Activated CD4-positive, alpha-beta T cell treated with anti-CD3 and anti-CD28 coated beads, Interleukin-2, amount 10 ng/mL, durations not matched to agents 7 days and 5 days (primary cell): ENCODE results near the gene ABCA4. TPM values are rescaled to one million over a fixed set of nuclear protein-coding genes. Genes with fewer than 3 reads are reported as not detected.
"Not testable (repeated sequence)": the region's sequence is repeated elsewhere in the genome, so short reads cannot be mapped to it uniquely, and the experiment has no call there.

Experiments used
- CTCF ChIA-PET: fragments of 350-600 bp; sonication (Branson Sonifier 250); formaldehyde crosslinking; loops from one replicate; lab custom pipeline; 2021; ENCODE audit warnings: antibody characterized with exemption; lab: Charles Lee
- POLR2A ChIA-PET: fragments of 350-600 bp; sonication (Branson Sonifier 250); formaldehyde crosslinking; loops from one replicate; lab custom pipeline; 2021; ENCODE audit warnings: antibody characterized with exemption; lab: Charles Lee
- DNase-seq: peaks from one replicate; pipeline ENCODE4 v3.0.0-alpha.2; 2020
- H3K27ac Mint-ChIP-seq: one replicate; pipeline ENCODE4 v1.8.0; 2021; ENCODE audit warnings: mild to moderate bottlenecking, moderate library complexity, mixed read lengths
- H3K27me3 Mint-ChIP-seq: one replicate; pipeline ENCODE4 v1.8.0; 2021; ENCODE audit warnings: mixed read lengths
- H3K36me3 Mint-ChIP-seq: one replicate; pipeline ENCODE4 v1.8.0; 2021; ENCODE audit warnings: low read depth, mixed read lengths
- H3K4me1 Mint-ChIP-seq: one replicate; pipeline ENCODE4 v1.8.0; 2021; ENCODE audit warnings: mixed read lengths
- H3K4me3 Mint-ChIP-seq: one replicate; pipeline ENCODE4 v1.8.0; 2021; ENCODE audit warnings: mild to moderate bottlenecking, moderate library complexity, mixed read lengths
- H3K9me3 Mint-ChIP-seq: one replicate; pipeline ENCODE4 v1.8.0; 2021; ENCODE audit warnings: mixed read lengths
- total RNA-seq, 2 experiments: library from RNA; stranded (reverse); gene quantifications; one replicate each; pipeline ENCODE4 v1.2.3, GENCODE V29; 2021

ABCA4 gene
- not detected for total RNA-seq

DNA sequence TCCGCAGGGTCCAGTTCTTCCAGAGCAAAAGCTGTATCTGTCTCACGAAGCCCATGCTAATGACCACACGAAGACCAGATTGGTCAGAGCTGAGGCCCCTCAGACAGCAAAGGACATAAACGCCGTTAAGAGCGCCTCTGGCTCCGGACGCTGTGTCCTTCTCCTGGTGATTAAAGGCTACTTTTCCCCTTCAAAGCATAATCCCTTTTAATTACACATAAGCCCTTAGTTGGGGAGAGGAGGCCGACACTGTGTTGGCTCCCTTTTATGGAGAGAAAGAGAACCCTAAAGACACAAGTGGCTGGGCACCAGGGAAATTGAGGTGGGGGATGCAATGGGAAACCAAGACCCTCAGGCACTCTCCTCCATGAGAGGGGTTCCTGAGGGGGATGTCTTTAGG, at the start of gene ABCA4:
Gene ABCA4, minus strand, starts transcription at position 158 of the 400 bp plus-strand sequence. Its CDS starts 103 bp downstream, at position 55.
- no peak for DNase-seq
- POLR2A ChIA-PET, result no interaction called here
- Mint-ChIP-seq H3K4me3 (no peak within 1 kb of the TSS), H3K27ac (no peak within 1 kb of the TSS), H3K9me3 (no peaks in the 10 kb centered on the region), H3K4me1 (no peaks in the 10 kb centered on the region), H3K36me3 (no peaks in the 10 kb centered on the region), H3K27me3 (peaks cover 3% of the 10 kb centered on the region)
- CTCF ChIA-PET, result no interaction called here

DNA sequence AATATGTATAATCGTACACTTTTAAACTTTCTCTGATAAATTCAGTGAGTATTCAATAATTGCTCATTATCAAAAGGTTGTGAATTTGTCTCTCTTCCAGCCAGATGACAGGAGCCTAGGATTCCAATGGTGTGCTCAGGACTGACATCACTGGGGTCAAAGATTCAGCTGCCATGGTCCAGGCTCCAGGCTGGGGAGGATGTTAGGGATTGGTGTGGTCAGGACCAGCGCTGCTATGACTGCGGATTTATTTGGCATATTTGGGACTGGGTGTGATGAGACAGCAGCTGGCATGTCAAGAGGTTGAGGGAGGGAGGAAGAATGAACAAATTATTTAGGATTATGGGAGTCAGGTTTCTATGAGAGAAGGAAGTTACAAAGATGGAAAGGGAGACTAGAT, 48.2 kb upstream of the ABCA4 start:
- Mint-ChIP-seq H3K4me1 (no peaks in the 10 kb centered on the region), H3K27me3 (peaks cover 6% of the 10 kb centered on the region), H3K36me3 (no peaks in the 10 kb centered on the region), H3K27ac (no peak overlapping the region), H3K9me3 (no peaks in the 10 kb centered on the region), H3K4me3 (no peak overlapping the region)
- CTCF ChIA-PET, result interaction anchor here (0.7 kb wide), 1 partner anchor 50 kb away, joined by 3 read pairs; no protein-coding TSS in a partner anchor
- no peak for DNase-seq
- POLR2A ChIA-PET, result no interaction called here

DNA sequence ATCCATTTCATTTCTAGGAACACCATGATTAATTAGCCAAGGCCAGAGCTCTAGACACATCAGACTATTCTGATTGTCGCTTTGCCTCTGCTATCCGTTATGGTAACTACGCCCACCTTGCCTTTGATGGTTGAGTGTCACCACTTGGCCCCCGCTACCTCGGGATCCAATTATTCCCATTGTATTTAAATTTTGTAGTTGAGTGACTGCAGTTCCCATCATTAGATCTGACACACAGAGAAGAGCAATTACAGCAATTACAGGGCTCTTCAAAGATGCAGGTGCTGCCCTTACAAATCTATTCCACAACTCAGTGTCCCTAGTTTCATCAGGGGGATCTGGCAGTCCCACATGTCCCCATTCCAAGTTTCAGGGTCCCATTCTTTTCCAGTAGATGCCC, 44.9 kb upstream of the ABCA4 start:
- CTCF ChIA-PET, result no interaction called here
- Mint-ChIP-seq H3K9me3 (no peaks in the 10 kb centered on the region), H3K27me3 (peaks cover 3% of the 10 kb centered on the region), H3K36me3 (no peaks in the 10 kb centered on the region), H3K4me1 (no peaks in the 10 kb centered on the region), H3K27ac (no peak overlapping the region), H3K4me3 (no peak overlapping the region)
- POLR2A ChIA-PET, result no interaction called here
- no peak for DNase-seq

DNA sequence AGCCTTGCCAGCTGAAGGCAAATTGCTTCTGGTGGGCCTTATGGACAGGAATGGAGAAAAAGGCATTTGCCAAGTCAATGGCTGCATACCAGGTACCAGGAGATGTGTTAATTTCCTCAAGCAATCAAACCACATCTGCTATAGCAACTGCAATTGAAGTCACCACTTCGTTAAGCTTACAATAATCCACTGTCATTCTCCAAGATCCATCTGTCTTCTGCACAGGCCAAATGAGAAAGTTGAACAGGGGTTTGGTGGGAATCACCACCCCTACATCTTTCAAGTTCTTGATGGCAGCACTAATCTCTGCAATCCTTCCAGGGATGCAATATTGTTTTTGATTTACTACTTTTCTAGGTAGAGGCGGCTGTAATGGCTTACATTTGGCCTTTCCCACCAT, 43.9 kb upstream of the ABCA4 start:
- H3K4me3 Mint-ChIP-seq, H3K27me3 Mint-ChIP-seq, DNase-seq, H3K27ac Mint-ChIP-seq, H3K4me1 Mint-ChIP-seq, H3K36me3 Mint-ChIP-seq, POLR2A ChIA-PET, H3K9me3 Mint-ChIP-seq, CTCF ChIA-PET: not testable (repeated sequence)

DNA sequence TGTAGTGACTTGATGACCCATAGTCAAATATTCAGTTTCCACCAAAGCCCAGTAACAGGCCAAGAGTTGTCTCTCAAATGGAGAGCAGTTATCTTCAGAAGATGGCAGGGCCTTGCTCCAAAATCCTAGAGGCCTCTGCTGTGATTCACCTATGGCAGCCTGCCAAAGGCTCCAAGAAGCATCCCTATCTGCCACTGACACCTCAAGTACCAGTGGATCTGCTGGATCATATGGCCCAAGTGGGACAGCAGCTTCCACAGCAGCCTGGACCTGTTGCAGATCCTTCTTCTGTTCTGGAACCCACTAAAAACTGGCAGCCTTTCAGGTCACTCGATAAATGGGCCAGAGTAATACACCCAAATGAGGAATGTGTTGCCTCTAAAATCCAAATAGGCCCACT, 43.2 kb upstream of the ABCA4 start:
- DNase-seq, POLR2A ChIA-PET, H3K27ac Mint-ChIP-seq, H3K36me3 Mint-ChIP-seq, H3K4me1 Mint-ChIP-seq, H3K9me3 Mint-ChIP-seq, H3K4me3 Mint-ChIP-seq, H3K27me3 Mint-ChIP-seq, CTCF ChIA-PET: not testable (repeated sequence)

DNA sequence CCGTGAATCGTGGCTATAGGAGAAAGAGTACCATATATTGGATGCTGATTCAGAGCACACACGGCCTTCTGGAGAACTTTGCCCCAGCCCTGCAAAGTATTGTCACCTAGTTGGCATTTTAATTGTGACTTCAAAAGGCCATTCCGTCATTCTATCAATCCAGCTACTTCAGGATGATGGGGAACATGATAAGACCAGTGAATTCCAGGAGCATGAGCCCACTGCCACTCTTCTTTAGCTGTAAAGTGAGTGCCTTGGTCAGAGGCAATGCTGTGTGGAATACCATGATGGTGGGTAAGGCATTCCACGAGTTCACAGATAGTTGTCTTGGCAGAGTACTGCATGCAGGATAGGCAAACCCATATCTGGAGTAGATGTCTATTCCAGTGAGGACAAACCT, 42.3 kb upstream of the ABCA4 start:
- POLR2A ChIA-PET, H3K36me3 Mint-ChIP-seq, H3K27me3 Mint-ChIP-seq, H3K4me1 Mint-ChIP-seq, CTCF ChIA-PET, H3K9me3 Mint-ChIP-seq, H3K27ac Mint-ChIP-seq, H3K4me3 Mint-ChIP-seq, DNase-seq: not testable (repeated sequence)

DNA sequence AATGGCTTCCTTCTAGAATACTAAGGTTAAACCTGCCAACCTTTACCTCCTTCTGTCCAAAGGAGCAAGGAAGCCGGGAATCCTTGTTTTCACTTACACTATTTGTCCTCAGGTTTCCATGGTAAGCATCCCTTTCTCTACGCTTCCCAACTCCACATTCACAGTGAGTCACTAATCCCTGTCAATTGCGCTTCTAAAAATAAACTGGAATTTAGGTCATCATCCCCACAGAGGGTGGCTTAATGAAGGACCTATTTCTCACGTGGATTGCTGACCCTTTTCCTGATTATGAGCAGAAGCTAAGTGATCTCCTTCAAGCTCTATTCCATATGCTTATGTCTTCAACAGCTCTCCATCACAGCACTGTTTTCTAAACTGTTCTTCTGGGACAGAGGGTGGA, 39.9 kb upstream of the ABCA4 start:
- peaks cover 8% of the 10 kb centered on the region for H3K27me3 Mint-ChIP-seq
- CTCF ChIA-PET, result no interaction called here
- H3K9me3 Mint-ChIP-seq, result no peaks in the 10 kb centered on the region
- no peak for DNase-seq
- no peak overlapping the region for H3K4me3 Mint-ChIP-seq
- no peak overlapping the region for H3K27ac Mint-ChIP-seq
- H3K36me3 Mint-ChIP-seq, result no peaks in the 10 kb centered on the region
- no peaks in the 10 kb centered on the region for H3K4me1 Mint-ChIP-seq
- POLR2A ChIA-PET, result no interaction called here

DNA sequence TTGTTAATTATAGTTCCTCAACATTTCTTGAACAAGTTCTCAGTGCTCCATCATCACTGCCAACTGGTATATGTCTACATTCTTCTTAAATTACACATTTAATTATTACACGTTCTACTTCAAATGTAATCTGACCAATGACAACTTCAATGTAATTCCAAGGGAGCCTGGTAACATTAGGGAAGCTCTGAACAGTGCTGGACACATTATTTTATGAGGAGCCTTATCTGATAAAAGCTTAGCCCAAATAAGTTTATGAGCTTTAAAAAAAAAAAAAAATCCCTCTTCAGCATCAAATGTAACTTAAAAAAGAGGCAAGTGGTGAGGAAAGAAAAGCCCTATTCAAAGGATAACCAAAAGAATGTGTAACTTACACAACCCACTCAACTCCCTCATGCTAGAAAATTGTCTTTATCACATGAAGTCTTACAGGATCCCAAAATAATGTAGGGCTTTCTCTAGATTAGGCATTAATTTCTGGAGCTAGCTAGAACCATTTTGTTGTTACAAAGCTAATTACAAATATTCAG, 35.2 kb upstream of the ABCA4 start:
- peaks cover 8% of the 10 kb centered on the region for H3K27me3 Mint-ChIP-seq
- H3K4me3 Mint-ChIP-seq, result no peak overlapping the region
- ChIA-PET POLR2A (no interaction called here), CTCF (no interaction called here)
- no peaks in the 10 kb centered on the region for H3K9me3 Mint-ChIP-seq
- no peaks in the 10 kb centered on the region for H3K4me1 Mint-ChIP-seq
- no peaks in the 10 kb centered on the region for H3K36me3 Mint-ChIP-seq
- no peak for DNase-seq
- no peak overlapping the region for H3K27ac Mint-ChIP-seq

DNA sequence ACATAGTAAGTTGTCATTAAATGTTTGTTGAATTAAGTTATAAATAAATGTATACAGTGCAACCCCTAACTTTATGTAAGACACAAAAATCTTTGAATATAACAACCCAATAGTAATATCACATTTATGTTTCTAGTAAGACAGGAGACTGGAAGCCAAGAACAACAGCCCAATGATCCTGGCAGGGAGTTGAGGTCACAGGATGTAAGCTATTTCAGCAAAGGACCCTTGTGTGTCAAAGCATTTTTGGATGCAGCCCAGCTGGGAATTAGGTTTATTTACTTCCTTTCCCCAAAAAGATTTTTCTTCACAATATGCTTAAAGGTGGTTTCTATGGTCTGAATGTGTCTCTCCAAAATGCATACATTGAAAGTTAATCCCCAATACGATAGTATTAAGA, 34.0 kb upstream of the ABCA4 start:
- CTCF ChIA-PET, result no interaction called here
- H3K4me1 Mint-ChIP-seq, result no peaks in the 10 kb centered on the region

DNA sequence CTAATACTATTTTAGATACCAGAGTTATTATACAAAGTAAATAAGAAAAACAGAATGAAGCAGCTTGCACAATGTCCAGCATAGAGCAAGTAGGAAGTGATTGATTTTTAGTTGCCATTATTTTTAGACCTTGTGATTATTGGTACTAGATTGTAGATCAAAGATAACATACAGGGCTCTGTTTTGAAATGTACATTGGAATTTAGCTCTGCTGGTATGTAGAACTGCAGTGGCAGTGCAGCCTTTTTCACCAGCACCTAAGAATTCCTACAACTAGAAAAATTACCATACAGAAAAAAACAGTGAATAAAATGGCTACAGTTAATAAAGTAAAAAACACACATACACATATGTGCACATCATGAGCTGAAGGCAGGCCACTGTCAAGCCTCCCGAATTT, 32.2 kb upstream of the ABCA4 start:
- ChIA-PET CTCF (no interaction called here), POLR2A (no interaction called here)
- DNase-seq, result no peak
- H3K4me1 Mint-ChIP-seq, result no peaks in the 10 kb centered on the region
- H3K4me3 Mint-ChIP-seq, result no peak overlapping the region
- peaks cover 6% of the 10 kb centered on the region for H3K27me3 Mint-ChIP-seq
- H3K27ac Mint-ChIP-seq, result no peak overlapping the region
- H3K9me3 Mint-ChIP-seq, result no peaks in the 10 kb centered on the region
- no peaks in the 10 kb centered on the region for H3K36me3 Mint-ChIP-seq

More for the DNA sequence above, 34.0 kb upstream of the ABCA4 start:
- H3K27me3 Mint-ChIP-seq, result peaks cover 8% of the 10 kb centered on the region
- H3K27ac Mint-ChIP-seq, result no peak overlapping the region
- no peaks in the 10 kb centered on the region for H3K9me3 Mint-ChIP-seq
- no peaks in the 10 kb centered on the region for H3K36me3 Mint-ChIP-seq
- no peak for DNase-seq
- no peak overlapping the region for H3K4me3 Mint-ChIP-seq
- POLR2A ChIA-PET, result no interaction called here

DNA sequence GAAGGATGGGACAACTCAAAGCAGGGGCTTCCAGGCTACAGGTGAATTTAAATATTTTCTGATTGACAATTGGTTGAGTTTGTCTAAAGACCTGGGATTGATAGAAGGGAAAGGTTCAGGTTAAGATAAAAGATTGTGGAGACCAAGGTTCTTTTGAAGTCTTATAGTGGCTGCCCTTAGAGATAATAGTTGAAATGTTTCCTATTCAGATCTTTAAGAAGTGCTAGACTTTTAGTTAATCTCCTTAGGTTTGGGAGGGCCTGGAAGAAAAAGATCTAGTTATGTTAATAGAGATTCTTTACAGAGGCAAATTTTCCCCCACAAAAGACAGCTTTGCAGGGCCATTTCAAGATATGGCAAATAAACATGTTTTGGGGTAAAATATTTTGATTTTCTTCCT, 28.2 kb upstream of the ABCA4 start:
- H3K36me3 Mint-ChIP-seq, H3K4me1 Mint-ChIP-seq, POLR2A ChIA-PET, H3K4me3 Mint-ChIP-seq, DNase-seq, H3K9me3 Mint-ChIP-seq, CTCF ChIA-PET, H3K27ac Mint-ChIP-seq: not testable (repeated sequence)
- peaks cover 10% of the 10 kb centered on the region for H3K27me3 Mint-ChIP-seq

DNA sequence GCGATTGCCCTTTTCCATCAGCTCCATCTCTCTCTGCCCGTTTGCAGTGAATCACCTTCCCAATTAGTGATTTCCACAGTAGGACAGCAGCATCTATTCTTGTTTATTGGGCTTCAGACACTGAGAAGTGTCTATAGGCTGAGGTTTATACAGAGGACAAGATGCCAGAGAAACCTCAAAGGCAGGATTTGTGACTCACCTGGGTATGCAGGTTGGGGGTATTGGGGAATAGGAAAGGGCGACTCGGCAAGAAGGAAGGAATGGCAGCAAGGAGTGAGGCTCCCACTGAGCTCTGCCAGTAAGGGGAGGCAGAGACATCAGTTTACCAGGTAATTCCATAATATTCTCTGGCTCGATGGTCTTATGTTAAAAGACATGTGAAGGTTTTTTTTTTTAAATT, 25.3 kb upstream of the ABCA4 start:
- Mint-ChIP-seq H3K4me3 (no peak overlapping the region), H3K9me3 (no peaks in the 10 kb centered on the region), H3K4me1 (no peaks in the 10 kb centered on the region), H3K27ac (no peak overlapping the region), H3K27me3 (peaks cover 11% of the 10 kb centered on the region), H3K36me3 (no peaks in the 10 kb centered on the region)
- DNase-seq, result no peak
- POLR2A ChIA-PET, result no interaction called here
- CTCF ChIA-PET, result no interaction called here

DNA sequence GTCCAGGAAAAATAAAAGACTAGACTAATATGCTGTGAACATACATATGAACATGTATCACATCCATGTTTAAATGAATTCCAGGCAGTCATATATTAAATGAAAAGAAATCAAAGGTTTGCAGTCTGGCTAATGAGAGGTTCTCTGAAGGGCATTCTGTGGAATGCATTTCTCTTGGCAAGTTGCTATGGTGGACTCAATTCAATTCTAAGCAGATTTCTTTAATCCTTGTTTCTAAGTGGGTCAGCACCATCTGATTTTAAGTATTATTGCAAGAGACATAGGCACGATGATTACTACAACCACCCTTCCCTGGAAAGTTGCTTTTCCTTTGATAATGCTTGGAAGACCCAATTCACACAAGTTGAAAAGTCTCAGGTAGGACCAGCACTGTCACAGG, 23.9 kb upstream of the ABCA4 start:
- Mint-ChIP-seq H3K36me3 (no peaks in the 10 kb centered on the region), H3K27ac (no peak overlapping the region), H3K9me3 (no peaks in the 10 kb centered on the region), H3K4me3 (no peak overlapping the region), H3K4me1 (no peaks in the 10 kb centered on the region), H3K27me3 (peaks cover 11% of the 10 kb centered on the region)
- ChIA-PET CTCF (no interaction called here), POLR2A (no interaction called here)
- DNase-seq, result no peak

DNA sequence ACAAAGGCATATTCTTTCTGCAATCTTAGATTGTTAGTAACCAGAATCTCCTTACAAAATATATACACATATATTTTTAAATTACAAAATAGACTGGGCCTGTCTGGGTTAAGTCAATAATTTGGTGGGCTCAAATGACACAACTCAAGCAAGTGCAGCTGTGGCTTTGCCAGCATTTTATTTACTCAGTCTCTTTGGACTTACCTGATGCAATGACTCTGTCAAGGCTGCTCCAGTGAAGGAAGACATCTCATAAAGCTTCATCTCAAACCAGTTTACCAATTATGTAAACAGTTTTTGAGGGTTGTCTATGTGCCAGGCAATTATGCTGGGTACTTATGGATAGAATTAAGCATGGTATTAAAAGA, 22.8 kb upstream of the ABCA4 start:
- no peak for DNase-seq
- no peak overlapping the region for H3K27ac Mint-ChIP-seq
- H3K9me3 Mint-ChIP-seq, result no peaks in the 10 kb centered on the region
- no peak overlapping the region for H3K4me3 Mint-ChIP-seq
- no peaks in the 10 kb centered on the region for H3K36me3 Mint-ChIP-seq
- ChIA-PET POLR2A (no interaction called here), CTCF (no interaction called here)
- H3K27me3 Mint-ChIP-seq, result peaks cover 7% of the 10 kb centered on the region
- H3K4me1 Mint-ChIP-seq, result no peaks in the 10 kb centered on the region
